SU-DHL-6 (cell line): ENCODE measurements around the gene FEM1C.

Experiments used
- H2AFZ ChIP-seq: fragments of 200-600 bp; sonication (generic); 2 replicates; pipeline ENCODE4 v1.6.1; 2014; ENCODE audit warnings: low read depth, mild to moderate bottlenecking, moderate library complexity, mixed read lengths, antibody characterized with exemption, low read length; ENCODE audit not compliant: severe bottlenecking
- H3F3A ChIP-seq: fragments of 200-600 bp; shearing (Covaris generic); 2 replicates; pipeline ENCODE4 v1.6.0; 2016; ENCODE audit warnings: antibody characterized with exemption, mild to moderate bottlenecking; ENCODE audit not compliant: insufficient read depth
- H3K27ac ChIP-seq: fragments of 200-600 bp; sonication (generic); 2 replicates; pipeline ENCODE4 v1.5.1; 2016; ENCODE audit warnings: low read depth, mild to moderate bottlenecking, low read length, moderate library complexity, mixed read lengths
- H3K27me3 ChIP-seq: fragments of 200-600 bp; sonication (generic), shearing (Covaris generic); 2 replicates; pipeline ENCODE4 v1.6.0; 2014; ENCODE audit warnings: mild to moderate bottlenecking, low read length
- H3K36me3 ChIP-seq: fragments of 200-600 bp; sonication (generic); 2 replicates; pipeline ENCODE4 v1.6.1; 2014; ENCODE audit warnings: mild to moderate bottlenecking, low read length, mixed read lengths
- H3K4me2 ChIP-seq: fragments of 300-600, 200-600 bp; shearing (Covaris generic), sonication (generic); 2 replicates; pipeline ENCODE4 v1.6.0; 2014; ENCODE audit warnings: low read length, low read depth, mild to moderate bottlenecking; ENCODE audit not compliant: poor library complexity, severe bottlenecking
- H3K4me3 ChIP-seq: fragments of 200-600 bp; sonication (generic); 2 replicates; pipeline ENCODE4 v1.5.1; 2014; ENCODE audit warnings: antibody characterized with exemption, low read length, mild to moderate bottlenecking, mixed read lengths; ENCODE audit not compliant: insufficient read depth, poor library complexity, severe bottlenecking
- H3K79me2 ChIP-seq: fragments of 200-600 bp; sonication (generic); 2 replicates; pipeline ENCODE4 v1.6.1; 2014; ENCODE audit warnings: mild to moderate bottlenecking, low read length, moderate library complexity; ENCODE audit not compliant: insufficient read depth
- H3K9ac ChIP-seq: fragments of 200-600 bp; sonication (generic); 2 replicates; pipeline ENCODE4 v1.7.0; 2014; ENCODE audit warnings: mild to moderate bottlenecking, low read length
- H3K9me2 ChIP-seq: fragments of 200-600 bp; sonication (generic); replicated peaks from 2 replicates; pipeline ENCODE4 v1.6.1; 2014; ENCODE audit warnings: low read length; ENCODE audit not compliant: insufficient read depth
- H3K9me3 ChIP-seq: fragments of 200-600 bp; sonication (generic); 2 replicates; pipeline ENCODE4 v1.6.1; 2014; ENCODE audit warnings: low read length, mixed read lengths; ENCODE audit not compliant: insufficient read depth
- H4K20me1 ChIP-seq: fragments of 200-600 bp; sonication (generic); 2 replicates; pipeline ENCODE4 v1.6.1; 2014; ENCODE audit warnings: low read depth, mild to moderate bottlenecking, antibody characterized with exemption, low read length, moderate library complexity, mixed read lengths
- CTCF ChIP-seq: fragments of 200-600 bp; sonication (generic); IDR thresholded peaks from one replicate; pipeline ENCODE4 v1.5.1; 2017; ENCODE audit warnings: antibody characterized with exemption, mild to moderate bottlenecking, low read length, moderate library complexity; ENCODE audit not compliant: insufficient read depth, poor library complexity, severe bottlenecking
- EZH2phosphoT487 ChIP-seq: fragments of 200-600 bp; sonication (generic), shearing (Covaris generic); conservative IDR thresholded peaks from 2 replicates; pipeline ENCODE4 v1.6.1; 2018; ENCODE audit warnings: mild to moderate bottlenecking, antibody characterized with exemption, low read length, moderate library complexity, mixed read lengths

Gene FEM1C

GRCh38 chr5:115532517-115532916 is 12.1 kb downstream of the FEM1C start:
- Histone ChIP-seq H4K20me1 (peaks cover 38% of the 10 kb centered on the region), H3K4me3 (no peak overlapping the region), H3F3A (no peaks in the 10 kb centered on the region), H3K9ac (no peak overlapping the region), H3K9me3 (no peaks in the 10 kb centered on the region), H2AFZ (no peak overlapping the region), H3K4me2 (no peak overlapping the region), H3K79me2 (peaks cover 98% of the 10 kb centered on the region), H3K27ac (no peak overlapping the region), H3K27me3 (no peaks in the 10 kb centered on the region), H3K9me2 (no peaks in the 10 kb centered on the region), H3K36me3 (peaks cover 55% of the 10 kb centered on the region)
- TF ChIP-seq CTCF (no peak), EZH2phosphoT487 (no peak)

GRCh38 chr5:115531787-115532367 is 12.7 kb downstream of the FEM1C start:
- Histone ChIP-seq H3K9me2 (no peaks in the 10 kb centered on the region), H3K36me3 (peaks cover 54% of the 10 kb centered on the region), H3K4me2 (no peak overlapping the region), H3K27ac (no peak overlapping the region), H3K9ac (no peak overlapping the region), H4K20me1 (peaks cover 38% of the 10 kb centered on the region), H3K9me3 (no peaks in the 10 kb centered on the region), H2AFZ (no peak overlapping the region), H3K4me3 (no peak overlapping the region), H3F3A (no peaks in the 10 kb centered on the region), H3K79me2 (peaks cover 98% of the 10 kb centered on the region), H3K27me3 (no peaks in the 10 kb centered on the region)
- TF ChIP-seq EZH2phosphoT487: no peak
- no peak for TF ChIP-seq CTCF

GRCh38 chr5:115531380-115531779 is 13.2 kb downstream of the FEM1C start:
- H2AFZ ChIP-seq: no peak overlapping the region
- H3K79me2 ChIP-seq: peaks cover 98% of the 10 kb centered on the region
- no peak overlapping the region for H3K27ac ChIP-seq
- H3K9me2 ChIP-seq: no peaks in the 10 kb centered on the region
- no peak overlapping the region for H3K4me3 ChIP-seq
- H3K9ac ChIP-seq: no peak overlapping the region
- no peaks in the 10 kb centered on the region for H3F3A ChIP-seq
- no peaks in the 10 kb centered on the region for H3K27me3 ChIP-seq
- peaks cover 35% of the 10 kb centered on the region for H4K20me1 ChIP-seq
- H3K9me3 ChIP-seq: no peaks in the 10 kb centered on the region
- H3K4me2 ChIP-seq: peak overlapping the region; percentile 22
- TF ChIP-seq EZH2phosphoT487: no peak
- no peak for TF ChIP-seq CTCF
- H3K36me3 ChIP-seq: peaks cover 50% of the 10 kb centered on the region
